Activated B cell treated with CpG ODN at 0.5 μM for 24 hours (primary cell): ENCODE measurements around the gene TIMM13. TPM values are rescaled to one million over a fixed set of nuclear protein-coding genes. Genes with fewer than 3 reads are reported as not detected.

Experiments used
- ATAC-seq: fragments of 200-7000 bp; cut with Tn5 transposase; one replicate; pipeline ENCODE4 v1.10.0; 2021; ENCODE audit warnings: low read depth, mild to moderate bottlenecking, moderate library complexity
- CTCF ChIA-PET: fragments of 350-600 bp; sonication (Branson Sonifier 250); formaldehyde crosslinking; loops from one replicate; lab custom pipeline; 2021; ENCODE audit warnings: antibody characterized with exemption; lab: Charles Lee
- POLR2A ChIA-PET: fragments of 350-600 bp; sonication (Branson Sonifier 250); formaldehyde crosslinking; loops from one replicate; lab custom pipeline; 2021; ENCODE audit warnings: antibody characterized with exemption; lab: Charles Lee
- DNase-seq: peaks from one replicate; pipeline ENCODE4 v3.0.0; 2022
- H3K27ac Mint-ChIP-seq: one replicate; pipeline ENCODE4 v1.8.0; 2020; ENCODE audit warnings: mixed read lengths
- H3K27me3 Mint-ChIP-seq: one replicate; pipeline ENCODE4 v1.8.0; 2021; ENCODE audit warnings: mixed read lengths
- H3K36me3 Mint-ChIP-seq: one replicate; pipeline ENCODE4 v1.8.0; 2021; ENCODE audit warnings: low read depth, mixed read lengths
- H3K4me1 Mint-ChIP-seq: one replicate; pipeline ENCODE4 v1.8.0; 2021; ENCODE audit warnings: mixed read lengths
- H3K4me3 Mint-ChIP-seq: one replicate; pipeline ENCODE4 v1.8.0; 2020; ENCODE audit warnings: mild to moderate bottlenecking, mixed read lengths
- H3K9me3 Mint-ChIP-seq: one replicate; pipeline ENCODE4 v1.8.0; 2020; ENCODE audit warnings: mixed read lengths
- intact Hi-C: fragments of 100-400 bp; cut with micrococcal nuclease; formaldehyde crosslinking; loops from one replicate; pipeline ENCODE4 v1.15.1; 2024
- total RNA-seq: library from RNA; stranded (reverse); gene quantifications from 2 replicates; pipeline ENCODE4 v1.2.3, GENCODE V29; 2022
- TF ChIP-seq, protein P1 (sequence below): fragments of 200-600 bp; IDR thresholded peaks from one replicate; pipeline ENCODE4 v1.8.0; 2022; ENCODE audit warnings: antibody characterized with exemption, mild to moderate bottlenecking

The TIMM13 gene
- total RNA-seq, 1 donor from 2014 or later = 63.9 TPM

- no peak overlapping the region for H3K4me3 Mint-ChIP-seq
- intact Hi-C loops = no loop called here
- H3K27ac Mint-ChIP-seq = no peak overlapping the region
- DNase-seq = no peak
- TF ChIP-seq, protein P1, sequence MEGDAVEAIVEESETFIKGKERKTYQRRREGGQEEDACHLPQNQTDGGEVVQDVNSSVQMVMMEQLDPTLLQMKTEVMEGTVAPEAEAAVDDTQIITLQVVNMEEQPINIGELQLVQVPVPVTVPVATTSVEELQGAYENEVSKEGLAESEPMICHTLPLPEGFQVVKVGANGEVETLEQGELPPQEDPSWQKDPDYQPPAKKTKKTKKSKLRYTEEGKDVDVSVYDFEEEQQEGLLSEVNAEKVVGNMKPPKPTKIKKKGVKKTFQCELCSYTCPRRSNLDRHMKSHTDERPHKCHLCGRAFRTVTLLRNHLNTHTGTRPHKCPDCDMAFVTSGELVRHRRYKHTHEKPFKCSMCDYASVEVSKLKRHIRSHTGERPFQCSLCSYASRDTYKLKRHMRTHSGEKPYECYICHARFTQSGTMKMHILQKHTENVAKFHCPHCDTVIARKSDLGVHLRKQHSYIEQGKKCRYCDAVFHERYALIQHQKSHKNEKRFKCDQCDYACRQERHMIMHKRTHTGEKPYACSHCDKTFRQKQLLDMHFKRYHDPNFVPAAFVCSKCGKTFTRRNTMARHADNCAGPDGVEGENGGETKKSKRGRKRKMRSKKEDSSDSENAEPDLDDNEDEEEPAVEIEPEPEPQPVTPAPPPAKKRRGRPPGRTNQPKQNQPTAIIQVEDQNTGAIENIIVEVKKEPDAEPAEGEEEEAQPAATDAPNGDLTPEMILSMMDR = no peak
- peaks cover 8% of the 10 kb centered on the region for H3K27me3 Mint-ChIP-seq
- ChIA-PET POLR2A (interaction anchor here (0.6 to 1.1 kb wide), 4 partner anchors 15 to 101 kb away, joined by 3 to 7 read pairs (median 3); partner anchors contain the start of gene TIMM13), CTCF (no interaction called here)
- no peaks in the 10 kb centered on the region for H3K4me1 Mint-ChIP-seq
- peaks cover 2% of the 10 kb centered on the region for H3K9me3 Mint-ChIP-seq
- H3K36me3 Mint-ChIP-seq = peaks cover under 1% of the 10 kb centered on the region
- ATAC-seq = no peak
Measured at GRCh38 chr19:2411709-2412108, 15.7 kb downstream of the TIMM13 start.

DNA sequence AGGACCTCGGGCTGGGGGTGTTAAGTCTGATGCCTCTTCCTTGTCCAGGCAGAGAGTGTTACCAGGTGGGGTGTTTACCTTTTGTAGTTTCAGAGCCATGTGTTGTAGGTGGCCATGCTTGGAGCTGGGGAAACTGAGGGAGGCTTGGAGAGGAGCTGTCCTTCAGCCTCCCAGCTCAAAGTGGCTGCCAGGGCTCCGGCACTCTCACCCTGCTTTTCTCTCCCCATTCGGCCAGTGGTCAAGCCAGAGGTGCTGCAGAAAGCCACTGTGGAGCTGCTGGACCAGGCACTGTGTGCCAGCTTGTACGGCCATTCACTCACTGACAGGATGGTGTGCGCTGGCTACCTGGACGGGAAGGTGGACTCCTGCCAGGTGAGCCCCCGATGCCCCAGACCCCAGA lies 17.4 kb downstream of the TIMM13 start:
- ChIA-PET CTCF (no interaction called here), POLR2A (no interaction called here)
- Mint-ChIP-seq H3K27me3 (peaks cover 8% of the 10 kb centered on the region), H3K36me3 (no peaks in the 10 kb centered on the region), H3K9me3 (peaks cover 2% of the 10 kb centered on the region), H3K27ac (no peak overlapping the region), H3K4me1 (no peaks in the 10 kb centered on the region), H3K4me3 (no peak overlapping the region)
- intact Hi-C loops = no loop called here
- DNase-seq (no peak), ATAC-seq (no peak)
- TF ChIP-seq, protein P1 = no peak

GRCh38 chr19:2409352-2409912 lies 18.0 kb downstream of the TIMM13 start:
- no peaks in the 10 kb centered on the region for H3K36me3 Mint-ChIP-seq
- peaks cover 2% of the 10 kb centered on the region for H3K9me3 Mint-ChIP-seq
- no peak overlapping the region for H3K4me3 Mint-ChIP-seq
- no peaks in the 10 kb centered on the region for H3K4me1 Mint-ChIP-seq
- ChIA-PET CTCF (no interaction called here), POLR2A (no interaction called here)
- ATAC-seq (no peak), DNase-seq (no peak)
- TF ChIP-seq, protein P1 = no peak
- H3K27ac Mint-ChIP-seq = no peak overlapping the region
- intact Hi-C loops = no loop called here
- H3K27me3 Mint-ChIP-seq = peaks cover 8% of the 10 kb centered on the region

DNA sequence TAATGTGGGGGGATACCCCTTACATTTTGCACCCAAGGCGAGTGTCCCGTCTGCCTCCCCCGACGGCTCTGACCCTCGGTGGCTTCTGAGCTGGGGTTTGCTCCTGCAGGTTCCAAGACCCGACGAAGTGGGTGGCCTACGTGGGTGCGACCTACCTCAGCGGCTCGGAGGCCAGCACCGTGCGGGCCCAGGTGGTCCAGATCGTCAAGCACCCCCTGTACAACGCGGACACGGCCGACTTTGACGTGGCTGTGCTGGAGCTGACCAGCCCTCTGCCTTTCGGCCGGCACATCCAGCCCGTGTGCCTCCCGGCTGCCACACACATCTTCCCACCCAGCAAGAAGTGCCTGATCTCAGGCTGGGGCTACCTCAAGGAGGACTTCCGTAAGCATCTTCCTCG lies 19.1 kb downstream of the TIMM13 start:
- no peak overlapping the region for H3K4me3 Mint-ChIP-seq
- peaks cover 2% of the 10 kb centered on the region for H3K9me3 Mint-ChIP-seq
- no peak for DNase-seq
- no peaks in the 10 kb centered on the region for H3K4me1 Mint-ChIP-seq
- H3K27ac Mint-ChIP-seq = no peak overlapping the region
- TF ChIP-seq, protein P1 = no peak
- H3K27me3 Mint-ChIP-seq = peaks cover 8% of the 10 kb centered on the region
- POLR2A ChIA-PET = no interaction called here
- CTCF ChIA-PET = no interaction called here
- intact Hi-C loops = no loop called here
- H3K36me3 Mint-ChIP-seq = no peaks in the 10 kb centered on the region
- ATAC-seq = no peak

DNA sequence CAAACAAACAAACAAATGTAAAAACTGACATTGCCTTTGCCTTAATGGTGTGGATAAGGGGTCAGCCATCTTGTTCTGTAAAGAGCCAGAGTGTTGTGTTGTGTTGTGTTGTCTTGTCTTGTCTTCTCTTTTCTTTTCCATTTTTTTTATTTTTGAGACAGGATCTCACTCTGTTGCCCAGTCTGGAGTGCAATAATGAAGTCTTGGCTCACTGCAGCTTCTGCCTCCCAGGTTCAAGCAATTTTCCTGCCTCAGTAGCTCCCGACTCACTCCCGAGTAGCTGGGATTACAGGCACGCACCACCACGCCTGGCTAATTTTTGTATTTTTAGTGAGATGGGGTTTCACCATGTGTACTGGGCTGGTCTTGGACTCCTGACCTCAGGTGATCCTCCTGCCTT lies 27.8 kb downstream of the TIMM13 start:
- Mint-ChIP-seq H3K27me3 (no peaks in the 10 kb centered on the region), H3K4me3 (no peak overlapping the region), H3K36me3 (no peaks in the 10 kb centered on the region), H3K9me3 (no peaks in the 10 kb centered on the region), H3K4me1 (peaks cover 6% of the 10 kb centered on the region), H3K27ac (no peak overlapping the region)
- intact Hi-C loops = no loop called here
- ChIA-PET POLR2A (no interaction called here), CTCF (no interaction called here)
- ATAC-seq = no peak
- TF ChIP-seq, protein P1 = no peak
- DNase-seq = no peak
